ENCODE data around the gene EGFR.

EGFR gene

DNA sequence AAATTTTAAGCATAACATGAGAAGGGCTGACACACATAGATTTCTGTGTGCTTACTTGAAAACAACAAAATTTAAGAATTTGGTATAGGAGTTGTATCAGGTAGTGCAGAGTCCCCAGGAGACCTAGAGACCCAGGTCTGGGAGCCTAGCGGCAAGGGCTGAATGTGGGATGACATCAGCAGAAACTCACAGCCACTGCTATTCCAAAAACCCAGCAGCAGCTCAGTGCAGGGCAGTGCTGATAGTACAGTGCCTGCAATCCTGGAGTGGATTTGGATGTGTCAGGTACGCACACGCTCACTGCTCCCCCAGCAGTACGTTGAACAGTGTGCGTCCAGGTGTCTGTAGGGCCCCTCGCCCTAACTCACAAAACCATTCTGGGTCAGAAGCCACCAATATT lies 87.1 kb downstream of the EGFR start:
- no peak for DNase-seq

DNA sequence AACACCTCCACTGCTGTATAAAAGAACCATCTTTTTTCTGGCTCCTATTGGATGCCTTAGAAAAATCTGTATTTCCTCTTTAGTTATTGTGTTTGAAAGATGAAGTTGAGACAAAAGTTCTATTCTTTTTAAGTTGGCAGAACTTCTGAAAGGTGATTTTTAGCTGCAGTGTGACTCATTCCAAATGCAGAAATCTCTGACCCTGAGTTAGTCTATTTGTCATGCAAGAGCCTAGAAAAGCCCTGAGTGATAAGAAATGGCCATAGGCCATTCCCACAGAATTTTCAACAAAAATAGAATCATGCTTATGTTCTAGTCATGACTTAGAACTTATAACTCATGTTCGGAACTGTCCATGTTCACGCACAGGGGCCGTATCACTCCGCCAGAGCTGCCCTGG lies 89.1 kb downstream of the EGFR start:
- no peak for DNase-seq

DNA sequence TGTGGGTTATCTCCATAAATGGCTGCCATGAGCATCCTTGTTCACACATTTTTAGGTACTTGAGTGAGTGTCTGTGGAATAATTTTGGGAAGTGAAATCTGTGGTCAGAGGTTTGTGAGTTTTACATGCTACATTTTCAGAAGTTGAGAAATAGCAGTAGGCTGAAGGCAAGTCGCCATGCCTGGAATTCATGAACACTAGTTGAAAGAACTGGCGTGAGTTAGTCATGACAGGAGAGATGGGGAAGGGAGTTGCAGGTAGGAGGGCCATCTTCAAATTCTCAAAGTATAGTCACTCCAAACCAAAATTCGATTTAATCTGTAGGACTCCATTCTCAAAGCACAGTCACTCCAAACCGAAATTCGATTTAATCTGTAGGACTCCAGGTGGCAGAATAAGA lies 89.6 kb downstream of the EGFR start:
- no peak for DNase-seq

DNA sequence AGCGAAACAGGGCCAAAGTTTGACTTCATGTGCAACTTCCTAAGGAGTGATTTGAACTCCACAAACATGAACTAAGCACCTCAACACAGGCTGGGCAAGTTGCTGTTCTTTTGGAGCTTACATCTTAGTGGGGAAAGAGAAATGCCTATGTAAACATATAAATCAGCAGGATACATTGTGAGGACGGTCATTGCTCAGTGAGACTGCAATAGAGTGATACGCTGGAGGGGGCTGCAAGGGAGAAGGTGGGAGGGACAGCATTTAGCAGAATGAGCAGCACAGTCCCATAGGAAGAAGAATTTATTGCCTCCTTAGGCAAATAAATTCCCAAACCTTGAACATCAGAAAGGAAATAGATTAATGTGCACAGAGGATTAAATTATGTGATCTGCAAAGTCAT lies 90.0 kb downstream of the EGFR start:
- DNase-seq = no peak

DNA sequence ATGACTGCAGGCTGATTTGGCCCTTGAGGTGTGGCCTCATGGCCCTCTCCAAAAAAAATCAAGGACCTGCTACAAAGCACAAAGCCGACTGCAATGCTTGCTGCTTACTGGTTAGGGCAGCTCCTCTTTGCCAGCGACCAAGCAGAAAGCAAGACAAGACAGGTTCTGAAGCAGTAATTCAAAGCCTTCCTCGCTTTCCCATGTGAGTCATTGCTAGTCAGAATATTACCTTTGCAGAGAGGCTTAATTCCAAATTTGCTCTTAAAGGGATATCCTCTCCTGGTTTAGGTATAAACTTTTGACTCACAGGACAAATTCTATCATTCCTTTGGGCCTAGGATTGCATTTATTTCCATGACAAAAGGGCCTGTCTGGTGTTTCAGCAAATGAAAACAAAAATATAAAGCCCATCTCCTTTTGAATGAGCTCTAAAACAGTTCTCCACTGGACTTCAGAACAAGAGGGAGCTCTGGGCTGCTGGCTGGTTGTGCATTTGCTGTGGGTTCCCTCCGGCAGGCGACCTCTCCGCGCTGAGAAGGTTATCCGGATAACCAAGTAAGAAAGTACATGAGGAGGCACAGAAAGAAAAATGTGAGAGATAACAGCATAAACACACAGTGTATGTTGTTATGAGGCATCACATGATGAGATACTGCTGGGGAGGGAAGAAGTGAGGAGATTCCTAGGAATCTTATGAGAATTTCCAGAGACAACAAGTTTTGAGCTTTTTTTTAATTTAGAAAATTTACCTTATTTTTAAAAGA lies 90.8 kb downstream of the EGFR start:
- no peak for DNase-seq

DNA sequence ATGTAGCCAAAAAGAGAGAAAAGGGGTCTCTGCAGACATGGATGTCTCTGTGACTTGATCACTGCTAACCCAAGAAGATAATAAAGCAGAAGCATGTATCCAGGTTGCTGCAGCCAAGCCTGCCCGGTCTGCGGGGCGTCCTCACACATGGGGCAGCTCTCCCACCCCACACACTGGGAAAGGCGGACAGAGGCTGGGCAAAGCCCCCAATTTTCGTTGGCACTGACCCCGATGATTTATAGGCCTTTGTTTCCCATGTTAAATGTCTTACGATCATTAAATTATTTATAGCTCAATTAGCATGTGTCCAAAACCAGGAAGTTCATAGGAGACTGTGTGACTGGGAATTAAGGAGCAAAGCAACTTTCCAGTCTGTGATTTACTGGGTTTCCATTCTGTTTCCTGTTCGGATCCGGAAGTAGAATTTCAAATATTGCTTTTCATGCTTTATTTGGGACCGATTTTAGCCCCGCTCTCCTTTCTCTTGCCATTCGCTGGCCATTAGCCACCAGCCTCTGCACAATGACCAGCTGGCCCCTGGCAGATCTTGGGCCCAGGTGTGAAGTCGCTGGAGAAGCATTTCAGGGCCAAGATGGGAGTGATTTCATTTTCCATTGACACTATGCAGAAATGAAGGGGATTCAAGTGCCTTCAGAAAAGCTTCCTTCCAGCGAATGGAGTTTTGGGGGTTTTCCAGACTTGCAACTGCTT lies 91.6 kb downstream of the EGFR start:
- DNase-seq = no peak

DNA sequence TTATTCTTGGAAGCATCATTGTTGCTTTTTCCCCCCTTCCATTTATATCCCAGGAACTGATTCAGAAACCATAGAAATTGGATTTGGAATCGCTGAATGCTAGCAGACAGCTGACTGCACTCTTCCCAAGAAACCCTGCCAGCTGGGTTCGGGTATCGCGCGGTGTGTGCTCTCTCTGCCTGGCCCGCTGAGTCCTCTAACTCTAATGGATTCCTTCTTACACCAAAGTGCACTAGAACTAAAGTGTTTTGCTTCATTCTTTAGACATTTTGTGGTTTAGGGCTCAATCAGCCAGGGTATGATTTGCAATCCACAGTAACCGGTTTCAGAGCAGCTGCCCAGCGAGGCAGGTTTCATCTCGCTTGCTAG lies 92.2 kb downstream of the EGFR start:
- no peak for DNase-seq

DNA sequence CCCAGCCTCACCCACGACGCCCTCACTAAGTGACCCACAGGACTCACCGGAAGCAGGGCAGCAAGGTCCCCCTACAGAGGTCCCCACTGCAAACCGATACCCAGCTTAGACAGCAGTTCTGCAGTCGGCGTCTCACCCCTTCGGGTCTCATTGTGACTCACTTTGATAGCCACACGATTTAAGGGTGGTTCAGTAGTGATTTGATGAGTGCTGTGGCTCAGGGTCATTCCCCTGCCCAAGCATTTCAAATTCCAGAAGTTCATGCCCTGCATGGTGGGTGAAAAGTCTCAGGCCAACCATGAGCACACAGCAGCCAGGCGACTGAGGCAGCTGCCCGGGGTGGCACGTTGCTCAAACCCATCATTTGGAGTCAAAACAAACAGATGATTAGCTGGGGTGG lies 93.2 kb downstream of the EGFR start:
- DNase-seq = no peak

DNA sequence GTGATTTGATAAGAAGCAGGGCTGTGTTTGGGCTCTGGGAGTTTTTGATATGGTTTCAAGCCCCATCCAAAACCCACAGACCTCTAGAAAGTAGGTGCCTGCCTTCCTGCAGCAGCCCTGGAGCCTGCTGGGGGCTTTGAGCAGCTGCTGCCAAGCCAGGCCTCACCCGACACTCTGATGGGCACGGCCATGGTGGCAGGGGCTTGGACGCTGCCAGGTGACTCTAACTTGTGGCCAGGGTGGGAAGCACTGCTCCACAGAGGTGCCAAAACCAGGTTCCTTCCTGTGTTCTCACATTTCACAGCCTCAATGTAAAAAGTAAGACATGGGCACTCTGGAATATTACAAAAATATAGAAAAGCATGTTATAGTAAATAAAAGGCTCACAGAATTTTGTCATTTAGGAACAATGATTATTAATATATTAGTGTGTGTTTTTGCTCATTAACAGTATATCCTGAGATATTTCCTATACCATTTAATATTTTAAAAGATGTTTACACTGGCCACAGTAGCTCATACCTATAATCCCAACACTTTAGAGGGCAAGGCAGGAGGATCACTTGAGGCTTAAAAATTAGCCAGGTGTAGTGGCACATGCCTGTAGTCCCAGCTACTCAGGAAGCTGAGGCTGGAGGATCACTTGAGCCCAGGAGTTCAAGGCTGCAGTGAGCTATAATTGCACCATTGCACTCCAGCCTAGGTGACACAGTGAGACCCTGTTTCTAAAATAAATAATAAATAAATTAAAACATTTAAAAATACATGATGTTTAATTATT lies 95.1 kb downstream of the EGFR start:
- DNase-seq = no peak

DNA sequence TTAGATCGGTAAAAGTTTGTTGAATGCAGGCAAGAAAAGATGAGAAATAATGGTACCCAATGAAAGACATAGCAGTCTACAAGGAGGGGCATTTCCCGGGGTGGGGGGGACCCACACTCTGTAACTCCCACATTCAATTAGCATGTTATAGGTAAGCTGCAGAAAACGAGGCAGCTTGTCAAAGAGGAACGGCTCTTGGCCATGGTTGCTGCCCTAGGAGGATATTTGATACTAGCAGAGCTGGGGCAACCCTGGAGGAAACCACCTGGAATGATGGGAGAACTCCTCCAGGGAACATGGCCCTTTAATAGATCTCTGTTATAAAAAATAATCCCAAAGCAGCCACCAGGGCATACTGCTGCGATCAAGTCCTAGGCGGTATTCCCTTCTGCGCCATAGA lies 98.5 kb downstream of the EGFR start:
- DNase-seq = no peak

DNA sequence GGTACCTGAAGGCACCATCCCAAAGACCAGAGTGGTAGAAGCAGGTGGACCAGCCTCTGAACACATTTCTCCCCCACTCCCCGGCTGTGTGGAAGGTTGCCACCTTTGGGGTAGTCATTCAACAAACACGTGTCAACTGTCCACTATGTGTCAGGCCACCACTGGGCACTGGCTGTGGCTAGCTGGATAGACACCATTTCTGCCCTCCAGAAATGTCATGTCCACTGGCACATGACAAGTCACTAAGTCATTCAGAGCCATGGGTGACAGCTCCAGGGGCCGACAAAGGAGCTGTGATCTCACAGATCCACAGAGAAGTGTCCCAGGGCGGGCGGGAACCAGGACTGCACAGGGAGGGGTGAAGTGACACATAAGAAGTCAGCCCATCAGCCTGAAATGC lies 99.6 kb downstream of the EGFR start:
- DNase-seq = no peak

DNA sequence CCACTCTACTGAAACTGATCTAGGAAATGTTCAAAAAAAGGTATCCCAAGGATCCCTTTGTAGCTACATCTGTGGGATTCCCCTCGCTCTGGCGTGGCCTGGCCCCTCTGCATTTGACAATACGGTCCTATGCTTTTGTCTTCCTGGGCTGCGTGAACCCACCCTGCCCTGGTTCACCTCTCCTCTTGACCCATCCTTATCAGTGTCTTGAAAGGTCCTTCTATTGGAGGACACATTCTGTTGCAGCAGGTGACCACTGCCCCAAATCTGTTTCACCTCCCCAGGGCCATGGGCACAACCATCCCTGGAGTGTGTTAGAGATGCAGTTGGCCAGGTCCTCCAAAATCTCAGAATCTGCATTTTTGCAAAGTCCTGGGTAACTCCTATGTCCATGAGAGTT lies 100.8 kb downstream of the EGFR start:
- no peak for DNase-seq

DNA sequence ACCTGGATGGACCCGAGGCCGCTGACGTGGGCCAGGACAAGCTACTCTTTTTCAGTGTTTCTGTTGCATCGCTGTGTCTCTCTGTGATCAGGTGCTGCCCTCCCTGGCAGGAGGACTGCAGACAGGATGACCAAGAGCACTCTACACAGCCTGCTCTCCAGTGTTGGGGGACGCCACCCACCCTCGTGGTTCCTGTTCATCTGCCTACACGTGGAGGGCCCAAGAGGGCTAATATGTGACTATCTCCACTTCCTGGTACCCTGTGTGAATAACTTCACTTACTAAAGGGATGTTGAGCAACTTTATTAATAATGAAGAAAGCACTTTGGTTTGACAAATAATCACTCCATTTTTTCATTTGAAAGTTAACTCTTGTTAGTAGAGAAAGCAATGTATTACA lies 101.3 kb downstream of the EGFR start:
- DNase-seq = no peak

DNA sequence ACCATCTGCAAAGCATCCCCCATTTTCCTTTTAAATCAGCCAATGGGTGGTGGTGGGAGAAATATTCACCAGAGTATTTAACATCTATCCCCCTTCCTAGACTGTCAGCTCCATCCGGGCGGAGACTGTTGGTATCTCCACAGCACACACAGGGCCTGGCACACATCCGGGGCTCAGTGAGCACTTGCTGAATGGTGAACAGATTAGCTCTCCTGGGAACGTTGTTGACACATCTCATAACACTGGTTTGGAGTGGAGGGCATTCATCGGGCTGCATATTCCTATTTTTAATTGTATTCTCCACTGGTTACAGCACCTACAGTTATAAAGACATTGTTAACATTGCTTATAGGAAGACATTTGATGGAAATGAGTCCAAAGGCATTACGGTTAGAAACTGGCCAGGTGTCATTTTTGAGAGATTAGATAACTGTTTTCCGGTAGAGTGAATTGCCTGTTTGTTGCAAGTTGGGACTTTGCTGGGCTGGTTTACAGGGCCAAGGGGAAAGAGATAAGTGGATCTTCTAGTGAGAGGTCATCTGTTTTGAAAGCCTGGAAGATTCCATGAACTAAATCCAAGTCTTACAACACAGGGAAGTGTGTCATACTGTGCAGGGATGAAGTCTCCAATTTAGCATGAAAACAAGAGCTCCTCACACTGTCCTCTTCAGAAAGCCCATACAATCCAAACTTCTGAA lies 101.8 kb downstream of the EGFR start:
- DNase-seq = no peak

DNA sequence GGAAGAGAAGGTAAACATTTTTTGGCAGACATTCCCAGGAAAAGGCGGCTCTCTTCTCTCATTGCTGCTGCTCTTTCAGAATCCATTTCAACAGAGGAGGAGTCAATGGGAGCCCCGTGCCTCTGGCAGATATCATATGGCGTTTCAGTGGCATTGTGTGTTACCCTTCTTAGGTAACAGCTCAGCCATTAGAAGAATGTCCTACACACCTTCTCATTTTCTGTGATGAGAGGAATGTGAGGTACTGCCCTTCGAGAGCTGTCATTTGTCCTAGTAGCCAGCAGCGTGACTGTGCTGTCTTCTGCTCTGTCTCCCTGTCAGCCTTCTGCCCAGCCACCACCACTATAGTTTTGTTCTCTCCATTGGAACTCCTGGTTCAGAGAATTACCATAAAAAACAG lies 102.4 kb downstream of the EGFR start:
- DNase-seq = no peak

DNA sequence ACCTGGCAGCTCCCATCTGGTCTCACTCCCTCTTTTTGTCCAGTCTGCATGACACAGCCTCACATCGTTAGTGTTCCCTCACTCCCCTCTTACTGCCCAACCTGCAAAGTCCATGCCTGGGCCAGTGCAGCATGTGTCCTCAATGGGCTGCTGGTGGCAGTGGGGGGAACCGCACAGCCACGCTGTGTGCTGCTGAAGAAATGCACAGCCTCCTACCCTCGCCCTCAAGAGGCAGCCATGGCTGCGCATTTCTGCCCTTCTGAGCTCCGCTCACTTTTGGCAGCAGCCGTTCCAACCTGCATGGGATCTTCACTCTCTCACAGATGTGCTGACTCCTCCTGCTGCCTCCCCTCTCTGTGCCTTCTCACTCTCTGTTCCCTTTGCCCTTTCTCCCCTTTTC lies 103.4 kb downstream of the EGFR start:
- DNase-seq = no peak

DNA sequence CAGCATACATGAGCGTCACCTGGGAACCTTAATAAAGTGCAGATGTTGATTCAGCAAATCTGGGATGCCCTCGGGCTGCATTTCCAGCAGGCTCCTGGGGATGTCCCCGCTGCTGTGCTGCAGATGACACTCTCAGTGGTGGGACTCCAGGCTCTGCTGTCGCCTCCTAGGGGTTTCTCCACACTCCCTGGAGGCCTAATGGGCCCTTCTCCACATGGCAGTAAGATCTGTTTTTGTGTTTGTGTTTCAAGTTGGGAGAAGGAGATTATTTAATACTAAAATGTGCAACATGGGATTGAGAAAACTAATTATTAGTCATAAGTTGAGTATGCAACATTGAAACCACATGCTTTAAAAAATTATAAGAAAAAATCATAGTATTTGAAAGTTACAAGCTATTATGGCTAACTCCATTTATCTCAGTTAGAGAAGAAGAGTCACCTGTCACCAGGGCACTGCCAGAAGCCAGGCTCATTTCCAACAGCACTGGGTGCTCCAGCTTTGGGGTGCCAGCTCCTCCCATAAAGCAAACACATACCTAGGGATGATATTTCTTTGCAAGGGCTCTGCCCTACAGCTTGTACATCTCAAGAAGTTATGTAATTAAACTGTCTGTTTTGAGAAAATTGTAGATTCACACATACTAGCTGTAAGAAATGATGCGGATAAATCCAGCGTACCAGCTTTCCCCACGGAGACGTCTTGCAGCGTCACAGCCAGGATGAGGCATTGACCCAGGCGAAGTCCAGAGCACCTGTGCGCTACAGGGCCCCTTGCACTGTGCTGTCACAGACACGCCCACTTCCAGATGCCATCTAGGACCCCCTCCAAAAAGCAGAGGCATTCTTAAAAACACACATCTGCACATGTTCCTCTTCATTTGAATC lies 106.4 kb downstream of the EGFR start:
- DNase-seq = no peak

DNA sequence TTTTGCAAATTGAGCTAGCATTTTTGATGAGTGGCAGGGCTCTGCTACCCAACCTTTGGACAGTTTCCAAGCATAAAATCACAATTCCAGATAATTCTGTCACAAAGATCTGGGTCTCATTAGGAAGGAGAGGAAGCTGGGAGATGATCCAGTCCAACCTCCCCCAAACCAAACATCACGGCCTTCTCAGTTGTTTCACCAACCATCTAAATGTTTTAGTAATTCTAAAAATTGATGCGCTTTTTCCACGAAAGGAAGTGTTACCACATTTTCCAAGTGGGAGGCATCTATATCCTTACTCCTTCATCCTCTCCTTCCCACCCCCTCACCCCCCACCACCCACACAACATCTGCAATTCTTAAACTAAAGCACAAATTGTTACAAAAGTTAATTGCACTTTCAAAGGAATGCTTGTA lies 108.3 kb downstream of the EGFR start:
- no peak for DNase-seq

DNA sequence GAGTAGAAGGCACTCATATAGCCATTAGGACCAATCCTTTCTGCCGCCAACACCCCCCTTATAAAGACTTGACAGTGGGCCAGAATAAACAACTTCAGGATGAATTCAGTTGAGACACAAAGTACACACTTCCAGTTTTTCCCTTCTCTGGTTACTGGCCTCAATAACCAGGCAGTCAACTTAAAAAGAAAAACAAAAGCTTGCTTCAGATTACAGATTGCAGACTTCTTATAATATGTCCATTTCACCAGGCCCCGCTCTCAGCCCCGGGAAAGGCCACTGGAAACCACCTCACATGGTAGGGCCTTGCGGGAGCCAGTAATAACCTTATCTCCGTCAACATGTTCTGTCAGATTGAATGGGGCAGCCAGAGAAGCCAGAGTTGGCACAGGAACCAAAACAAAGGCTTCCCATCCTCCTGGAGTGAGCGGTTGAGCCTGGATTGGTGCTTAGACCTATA lies 108.8 kb downstream of the EGFR start:
- DNase-seq = no peak

DNA sequence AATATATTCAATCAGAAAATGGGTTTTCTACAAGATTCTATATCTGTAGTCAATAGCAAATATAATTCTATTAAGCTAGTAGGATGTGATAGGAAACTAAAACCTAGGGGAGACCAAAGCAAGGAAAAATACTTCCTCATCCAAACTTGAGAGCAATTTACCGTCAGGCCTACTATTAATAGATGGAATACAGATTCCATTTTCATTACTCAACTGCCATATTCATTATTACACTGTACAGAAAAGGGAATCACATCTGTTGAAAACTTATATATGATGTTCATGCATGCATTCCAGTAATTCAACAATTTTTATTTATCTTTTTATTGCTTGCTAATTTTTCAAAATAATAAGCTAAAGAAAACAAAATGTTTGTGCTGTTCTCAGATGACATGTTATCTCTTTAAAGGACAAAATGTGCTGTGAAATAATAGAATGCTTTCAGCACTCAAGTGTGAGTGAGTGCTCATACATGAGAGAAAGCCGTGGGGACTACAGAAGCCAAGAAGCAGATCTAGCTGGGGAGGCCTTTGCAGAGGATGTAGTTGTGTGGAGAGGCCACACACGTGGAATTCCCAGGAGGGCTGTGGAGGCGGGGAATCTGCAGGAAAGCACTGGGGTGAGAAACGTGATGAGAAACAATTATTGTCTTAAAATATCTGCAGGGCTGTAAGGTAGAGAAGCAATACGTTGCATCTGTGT lies 110.0 kb downstream of the EGFR start:
- no peak for DNase-seq
